Breast epithelium (tissue), 3 donors: Measurements from ENCODE around the gene SAFB2.

Experiments
- CTCF ChIP-seq, 3 donors: fragments of 450-650 bp; IDR thresholded peaks; one replicate each; pipeline ENCODE4 v1.5.1; 2016 to 2017; ENCODE audit warnings: antibody characterized with exemption in 3 of 3, mild to moderate bottlenecking in 3 of 3, moderate library complexity in 3 of 3
- POLR2A ChIP-seq: fragments of 450-650 bp; IDR thresholded peaks from one replicate; pipeline ENCODE4 v1.6.1; 2016; ENCODE audit warnings: antibody characterized with exemption, mild to moderate bottlenecking, moderate library complexity

DNA sequence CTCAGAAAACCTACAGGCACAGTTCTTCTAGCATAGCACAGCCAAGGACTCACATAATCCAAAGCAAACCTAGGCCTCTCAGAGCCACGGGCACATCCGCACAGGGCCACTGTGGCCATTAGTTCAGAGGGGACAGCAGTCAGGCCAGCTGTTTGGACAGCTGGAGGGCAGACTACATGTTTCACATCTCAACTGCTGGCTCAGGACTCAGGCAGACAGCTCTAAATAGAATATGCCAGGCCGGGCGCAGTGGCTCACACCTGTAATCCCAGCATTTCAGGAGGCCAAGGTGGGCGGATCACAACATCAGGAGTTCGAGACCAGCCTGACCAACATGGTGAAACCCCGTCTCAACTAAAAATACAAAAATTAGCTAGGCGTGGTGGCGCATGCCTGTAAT lies 26.8 kb downstream of the SAFB2 start:
- TF ChIP-seq CTCF (IDR thresholded peaks at IDR 0.05): no peak
- no peak for TF ChIP-seq POLR2A
